Liver (tissue), 9 donors: ENCODE measurements around the gene BICRA. TPM values are rescaled to one million over a fixed set of nuclear protein-coding genes. Genes with fewer than 3 reads are reported as not detected.

ENCODE experiments used
- DNase-seq: peaks from one replicate; pipeline ENCODE4 v3.0.0-alpha.2; 2017; ENCODE audit warnings: low spot score
- H3K27ac ChIP-seq, 2 donors: one replicate each; pipeline ENCODE4 v1.7.0; 2013; ENCODE audit warnings: inconsistent platforms in 2 of 2, low read length in 2 of 2, control low read depth in 1 of 2, low read depth in 1 of 2, mild to moderate bottlenecking in 1 of 2
- H3K27me3 ChIP-seq, 4 donors: one replicate each; pipeline versions ENCODE4 v1.6.1 to v1.7.0; 2013; ENCODE audit warnings: low read length in 3 of 4, inconsistent platforms in 1 of 4, mild to moderate bottlenecking in 1 of 4, moderate library complexity in 1 of 4; ENCODE audit not compliant: control insufficient read depth in 4 of 4, insufficient read depth in 4 of 4
- H3K36me3 ChIP-seq, 4 donors: one replicate each; pipeline versions ENCODE4 v1.6.1 to v1.7.0; 2013; ENCODE audit warnings: low read length in 3 of 4, mild to moderate bottlenecking in 3 of 4, low read depth in 1 of 4, moderate library complexity in 1 of 4; ENCODE audit not compliant: control insufficient read depth in 4 of 4, insufficient read depth in 3 of 4
- H3K4me1 ChIP-seq, 4 donors: one replicate each; pipeline versions ENCODE4 v1.6.1 to v1.7.0; 2013; ENCODE audit warnings: low read length in 3 of 4, mild to moderate bottlenecking in 3 of 4, moderate library complexity in 1 of 4; ENCODE audit not compliant: control insufficient read depth in 4 of 4, insufficient read depth in 4 of 4
- H3K4me3 ChIP-seq, 3 donors: one replicate each; pipeline versions ENCODE4 v1.6.1 to v1.7.0; 2013; ENCODE audit warnings: low read length in 3 of 3, control low read depth in 1 of 3, low read depth in 1 of 3, mild to moderate bottlenecking in 1 of 3
- H3K9ac ChIP-seq, 2 donors: one replicate each; pipeline ENCODE4 v1.7.0; 2013; ENCODE audit warnings: low read length in 2 of 2, mild to moderate bottlenecking in 2 of 2, moderate library complexity in 2 of 2, control low read depth in 1 of 2, low read depth in 1 of 2
- H3K9me3 ChIP-seq, 4 donors: one replicate each; pipeline versions ENCODE4 v1.6.1 to v1.7.0; 2013; ENCODE audit warnings: low read length in 3 of 4; ENCODE audit not compliant: control insufficient read depth in 4 of 4
- ATF3 ChIP-seq: IDR thresholded peaks from 2 replicates; pipeline ENCODE4 v1.6.1; 2016; ENCODE audit warnings: antibody characterized with exemption
- CTCF ChIP-seq: fragments of 150-350 bp; IDR thresholded peaks from 2 replicates; pipeline ENCODE4 v1.5.1; 2017; ENCODE audit warnings: improper control_type of control experiment, low read depth, low read length; ENCODE audit not compliant: missing input control
- EGR1 ChIP-seq, 2 donors: IDR thresholded peaks; 2 replicates each; pipeline ENCODE4 v1.6.1; 2016 to 2018; ENCODE audit warnings: antibody characterized with exemption in 2 of 2, low read depth in 2 of 2
- FOXA1 ChIP-seq: IDR thresholded peaks from 2 replicates; pipeline ENCODE4 v1.6.1; 2016; ENCODE audit warnings: antibody characterized with exemption
- FOXA2 ChIP-seq: IDR thresholded peaks from 2 replicates; pipeline ENCODE4 v1.6.1; 2016; ENCODE audit warnings: antibody characterized with exemption
- GABPA ChIP-seq, 2 donors: IDR thresholded peaks in 1 of 2; conservative IDR thresholded peaks in 1 of 2; 2 replicates each; pipeline ENCODE4 v1.6.1; 2016; ENCODE audit warnings: antibody characterized with exemption in 2 of 2, mild to moderate bottlenecking in 1 of 2, moderate library complexity in 1 of 2
- HNF4A ChIP-seq, 2 donors: conservative IDR thresholded peaks; 2 replicates each; pipeline ENCODE4 v1.6.1; 2016; ENCODE audit warnings: antibody characterized with exemption in 2 of 2, mild to moderate bottlenecking in 2 of 2
- HNF4G ChIP-seq: IDR thresholded peaks from 2 replicates; pipeline ENCODE4 v1.6.1; 2016; ENCODE audit warnings: antibody characterized with exemption
- JUND ChIP-seq, 2 donors: IDR thresholded peaks; 2 replicates each; pipeline ENCODE4 v1.6.1; 2016; ENCODE audit warnings: antibody characterized with exemption in 2 of 2
- MAX ChIP-seq: IDR thresholded peaks from 2 replicates; pipeline ENCODE4 v1.6.1; 2016; ENCODE audit warnings: antibody characterized with exemption
- NR2F2 ChIP-seq: IDR thresholded peaks from 2 replicates; pipeline ENCODE4 v1.6.1; 2016; ENCODE audit warnings: antibody characterized with exemption
- RAD21 ChIP-seq, 2 donors: IDR thresholded peaks; 2 replicates each; pipeline ENCODE4 v1.6.1; 2016; ENCODE audit warnings: antibody characterized with exemption in 2 of 2, mild to moderate bottlenecking in 2 of 2
- REST ChIP-seq: IDR thresholded peaks from 2 replicates; pipeline ENCODE4 v1.6.1; 2016; ENCODE audit warnings: antibody characterized with exemption, mild to moderate bottlenecking
- RXRA ChIP-seq, 2 donors: IDR thresholded peaks; 2 replicates each; pipeline ENCODE4 v1.6.1; 2017 to 2018; ENCODE audit warnings: antibody characterized with exemption in 2 of 2, mild to moderate bottlenecking in 1 of 2
- TAF1 ChIP-seq: conservative IDR thresholded peaks from 2 replicates; pipeline ENCODE4 v1.6.1; 2016; ENCODE audit warnings: antibody characterized with exemption, mild to moderate bottlenecking
- YY1 ChIP-seq: IDR thresholded peaks from 2 replicates; pipeline ENCODE4 v1.6.1; 2016; ENCODE audit warnings: antibody characterized with exemption, mild to moderate bottlenecking
- ZBTB33 ChIP-seq: IDR thresholded peaks from 2 replicates; pipeline ENCODE4 v1.6.1; 2016; ENCODE audit warnings: antibody characterized with exemption
- WGBS: extraction: QIAGEN DNeasy Blood & Tissue Kit; methylation state at CpG from one replicate; pipeline ENCODE4 v1.1.7; 2013; 5-methylcytosine and 5-hydroxymethylcytosine counted together
- polyA plus RNA-seq, 2 donors: library from polyadenylated mRNA; stranded (reverse) in 1 of 2; unstranded in 1 of 2; fragments of 200-250 nt in 1 of 2; fragments of >200 nt in 1 of 2; fragmentation: Nextera tagmentation in 1 of 2; extraction: Ambion mirVana in 1 of 2; gene quantifications; one replicate each; pipeline versions ENCODE4 v1.2.1 to v1.2.3, GENCODE V29; 2013 to 2015
- total RNA-seq, 2 donors: library from RNA; depleted of rRNA; stranded (reverse); fragments of >200 nt; gene quantifications; one replicate each; pipeline ENCODE4 v1.2.3, GENCODE V29; 2014
- donor health status: healthy.
- donor health status: healthy.
- donor health status: healthy.
- donor health status: healthy.
- donor health status: healthy.

The BICRA gene
- total and polyA plus RNA-seq, 4 donors = 0.63 to 8.9 (median 3.0) TPM

- no peak for TF ChIP-seq JUND (IDR thresholded peaks at IDR 0.05)
- no peak for TF ChIP-seq FOXA2
- no peak for TF ChIP-seq YY1
- no peak for TF ChIP-seq NR2F2
- no peak for TF ChIP-seq CTCF
- no peak for TF ChIP-seq EGR1 (IDR thresholded peaks at IDR 0.05; ENCODE audit: low read depth in 2 of 2)
- TF ChIP-seq REST = no peak
- TF ChIP-seq FOXA1 = no peak
- no peak for TF ChIP-seq MAX
- TF ChIP-seq TAF1 = no peak
- TF ChIP-seq GABPA (IDR thresholded peaks at IDR 0.05 in 1 of 2, conservative IDR thresholded peaks at IDR 0.05 in 1 of 2) = no peak
- TF ChIP-seq HNF4G = no peak
- TF ChIP-seq HNF4A (conservative IDR thresholded peaks at IDR 0.05) = no peak
- TF ChIP-seq RAD21 (IDR thresholded peaks at IDR 0.05) = no peak
- no peaks in the 10 kb centered on the region for H3K27me3 ChIP-seq
- H3K4me1 ChIP-seq = peaks cover 2 to 6% (median 4%) of the 10 kb centered on the region in 4 donors
- H3K27ac ChIP-seq = no peak overlapping the region
- DNase-seq = no peak
- no peak overlapping the region for H3K4me3 ChIP-seq
- no peak overlapping the region for H3K9ac ChIP-seq
- no peaks in the 10 kb centered on the region for H3K9me3 ChIP-seq
- peaks cover 1 to 18% (median 4%) of the 10 kb centered on the region in 4 donors for H3K36me3 ChIP-seq
- WGBS = 99% methylated on average over 8 of the region's 8 CpGs
Observed at GRCh38 chr19:47670736-47671135, 61.8 kb downstream of the BICRA start.

- no peak for DNase-seq
- Histone ChIP-seq H3K27ac (no peak overlapping the region), H3K4me3 (no peak overlapping the region), H3K9ac (no peak overlapping the region), H3K27me3 (no peaks in the 10 kb centered on the region), H3K4me1 (peaks cover 2 to 6% (median 3%) of the 10 kb centered on the region in 4 donors), H3K9me3 (no peaks in the 10 kb centered on the region), H3K36me3 (peaks cover 2 to 18% (median 6%) of the 10 kb centered on the region in 4 donors)
- WGBS = 98% methylated on average over 2 of the region's 2 CpGs
- TF ChIP-seq ATF3 (no peak), CTCF (no peak), YY1 (no peak), FOXA1 (no peak), FOXA2 (no peak), NR2F2 (no peak), REST (no peak), JUND (IDR thresholded peaks at IDR 0.05) (no peak), HNF4G (no peak), RXRA (IDR thresholded peaks at IDR 0.05) (no peak), RAD21 (IDR thresholded peaks at IDR 0.05) (no peak), MAX (no peak), EGR1 (IDR thresholded peaks at IDR 0.05; ENCODE audit: low read depth in 2 of 2) (no peak), ZBTB33 (no peak), TAF1 (no peak), GABPA (IDR thresholded peaks at IDR 0.05 in 1 of 2, conservative IDR thresholded peaks at IDR 0.05 in 1 of 2) (no peak)
Observed at GRCh38 chr19:47671499-47671898, 62.6 kb downstream of the BICRA start.
